Mononuclear cell (primary cell): ENCODE results near the gene LDAH. TPM values are rescaled to one million over a fixed set of nuclear protein-coding genes. Genes with fewer than 3 reads are reported as not detected.

Experiments
- H3K27me3 ChIP-seq: 2 replicates; pipeline ENCODE4 v1.6.0; 2011; ENCODE audit warnings: low read length, control low read depth; ENCODE audit not compliant: insufficient read depth
- H3K4me1 ChIP-seq: 2 replicates; pipeline ENCODE4 v1.5.1; 2011; ENCODE audit warnings: mild to moderate bottlenecking, low read length, control low read depth; ENCODE audit not compliant: insufficient read depth
- H3K4me3 ChIP-seq: 2 replicates; pipeline ENCODE4 v1.5.1; 2011; ENCODE audit warnings: mild to moderate bottlenecking, low read length, moderate library complexity
- H3K9me3 ChIP-seq: 2 replicates; pipeline ENCODE4 v1.5.1; 2011; ENCODE audit warnings: low read depth, mild to moderate bottlenecking, control low read depth, low read length
- total RNA-seq: library from RNA; depleted of rRNA; stranded (reverse); fragments of >200 nt; gene quantifications from one replicate; pipeline ENCODE4 v1.2.3, GENCODE V29; 2012

The LDAH gene
- total RNA-seq, 1 donor = 5.2 TPM

GRCh38 chr2:20757405-20758090, 65.4 kb downstream of the LDAH start:
- Histone ChIP-seq H3K4me1 (no peaks in the 10 kb centered on the region), H3K9me3 (no peaks in the 10 kb centered on the region), H3K4me3 (no peak overlapping the region), H3K27me3 (no peaks in the 10 kb centered on the region)

- no peaks in the 10 kb centered on the region for H3K27me3 ChIP-seq
These were observed 67.6 kb downstream of the LDAH start for GRCh38 chr2:20755132-20755800.

GRCh38 chr2:20752293-20752692, 70.6 kb downstream of the LDAH start:
- Histone ChIP-seq H3K27me3 (no peaks in the 10 kb centered on the region), H3K4me3 (no peak overlapping the region), H3K9me3 (no peaks in the 10 kb centered on the region), H3K4me1 (no peaks in the 10 kb centered on the region)

More at GRCh38 chr2:20755132-20755800, 67.6 kb downstream of the LDAH start:
- H3K9me3 ChIP-seq = no peaks in the 10 kb centered on the region
- H3K4me3 ChIP-seq = no peak overlapping the region
- no peaks in the 10 kb centered on the region for H3K4me1 ChIP-seq

GRCh38 chr2:20747317-20747716, 75.6 kb downstream of the LDAH start:
- no peaks in the 10 kb centered on the region for H3K4me1 ChIP-seq
- H3K27me3 ChIP-seq = no peaks in the 10 kb centered on the region
- H3K9me3 ChIP-seq = no peaks in the 10 kb centered on the region
- H3K4me3 ChIP-seq = no peak overlapping the region

GRCh38 chr2:20745924-20746555, 76.9 kb downstream of the LDAH start:
- Histone ChIP-seq H3K4me1 (no peaks in the 10 kb centered on the region), H3K27me3 (no peaks in the 10 kb centered on the region), H3K4me3 (no peak overlapping the region), H3K9me3 (no peaks in the 10 kb centered on the region)

GRCh38 chr2:20744366-20745335, 78.2 kb downstream of the LDAH start:
- H3K4me3 ChIP-seq = no peak overlapping the region
- no peaks in the 10 kb centered on the region for H3K9me3 ChIP-seq
- no peaks in the 10 kb centered on the region for H3K4me1 ChIP-seq
- H3K27me3 ChIP-seq = no peaks in the 10 kb centered on the region

- Histone ChIP-seq H3K4me3 (no peak overlapping the region), H3K4me1 (peaks cover 5% of the 10 kb centered on the region), H3K27me3 (no peaks in the 10 kb centered on the region), H3K9me3 (no peaks in the 10 kb centered on the region)
These were observed 84.1 kb downstream of the LDAH start for GRCh38 chr2:20738772-20739171.

GRCh38 chr2:20737505-20737904, 85.4 kb downstream of the LDAH start:
- H3K9me3 ChIP-seq = no peaks in the 10 kb centered on the region
- no peak overlapping the region for H3K4me3 ChIP-seq
- H3K27me3 ChIP-seq = no peaks in the 10 kb centered on the region
- H3K4me1 ChIP-seq = peaks cover 5% of the 10 kb centered on the region

GRCh38 chr2:20728114-20728758, 94.7 kb downstream of the LDAH start:
- Histone ChIP-seq H3K9me3 (no peaks in the 10 kb centered on the region), H3K27me3 (no peaks in the 10 kb centered on the region), H3K4me3 (no peak overlapping the region), H3K4me1 (peaks cover 9% of the 10 kb centered on the region)

- Histone ChIP-seq H3K27me3 (no peaks in the 10 kb centered on the region), H3K4me1 (peaks cover 9% of the 10 kb centered on the region), H3K9me3 (no peaks in the 10 kb centered on the region), H3K4me3 (no peak overlapping the region)
These were observed 96.0 kb downstream of the LDAH start for GRCh38 chr2:20726913-20727312.

GRCh38 chr2:20725782-20726181, 97.1 kb downstream of the LDAH start:
- peaks cover 9% of the 10 kb centered on the region for H3K4me1 ChIP-seq
- H3K9me3 ChIP-seq = no peaks in the 10 kb centered on the region
- H3K27me3 ChIP-seq = no peaks in the 10 kb centered on the region
- H3K4me3 ChIP-seq = no peak overlapping the region

GRCh38 chr2:20724500-20725053, 98.3 kb downstream of the LDAH start:
- Histone ChIP-seq H3K4me1 (peaks cover 9% of the 10 kb centered on the region), H3K4me3 (no peak overlapping the region), H3K27me3 (no peaks in the 10 kb centered on the region), H3K9me3 (no peaks in the 10 kb centered on the region)

GRCh38 chr2:20723543-20723942, 99.4 kb downstream of the LDAH start:
- Histone ChIP-seq H3K27me3 (no peaks in the 10 kb centered on the region), H3K9me3 (peaks cover 2% of the 10 kb centered on the region), H3K4me1 (peaks cover 9% of the 10 kb centered on the region), H3K4me3 (no peak overlapping the region)

- H3K9me3 ChIP-seq = peaks cover 10% of the 10 kb centered on the region
- no peak overlapping the region for H3K4me3 ChIP-seq
- no peaks in the 10 kb centered on the region for H3K27me3 ChIP-seq
- peaks cover under 1% of the 10 kb centered on the region for H3K4me1 ChIP-seq
These were observed 100.2 kb downstream of the LDAH start for GRCh38 chr2:20722592-20723240.
